Stimulated activated CD4-positive, alpha-beta T cell treated with anti-CD3 and anti-CD28 coated beads, Interleukin-1b, Interleukin-23, amount 100 ng/mL, for 4 hours (primary cell): ENCODE data around the gene MAGEB6.
"Not testable (repeated sequence)": the region's sequence is repeated elsewhere in the genome, so short reads cannot be mapped to it uniquely, and the experiment has no call there.

ENCODE experiments used
- DNase-seq, 2 donors: peaks; one replicate each; pipeline ENCODE4 v3.0.0-alpha.2; 2020; ENCODE audit warnings: low read depth in 2 of 2

MAGEB6 gene

GRCh38 chrX:26192204-26192603, at the start of gene MAGEB6:
MAGEB6 (plus strand) TSS chrX:26192440; CDS start chrX:26193847, 1,407 bp downstream.
- DNase-seq, result no peak

GRCh38 chrX:26146024-26146423, 46.2 kb upstream of the MAGEB6 start:
- DNase-seq, result no peak

- no peak for DNase-seq
Measured at GRCh38 chrX:26160301-26160700, 31.9 kb upstream of the MAGEB6 start, which contains the start of gene MAGEB6B. MAGEB6B (plus strand) TSS chrX:26160601; CDS start chrX:26160601, 0 bp downstream.

GRCh38 chrX:26203561-26203960, 11.3 kb downstream of the MAGEB6 start:
- DNase-seq, result no peak

GRCh38 chrX:26204717-26205116, 12.5 kb downstream of the MAGEB6 start:
- DNase-seq, result not testable (repeated sequence)

GRCh38 chrX:26208012-26208411, 15.8 kb downstream of the MAGEB6 start:
- no peak for DNase-seq

GRCh38 chrX:26215869-26216268, 23.6 kb downstream of the MAGEB6 start, which contains the start of gene MAGEB5:
MAGEB5 (plus strand) TSS chrX:26216169; CDS start chrX:26217302, 1,133 bp downstream.
- DNase-seq, result no peak

GRCh38 chrX:26219351-26219750, 27.1 kb downstream of the MAGEB6 start:
- no peak for DNase-seq

GRCh38 chrX:26234177-26234576, 41.9 kb downstream of the MAGEB6 start:
- DNase-seq, result no peak
